Head of caudate nucleus (tissue), 42 donors: ENCODE measurements around the gene HNRNPCL2.
"Not testable (repeated sequence)": the region's sequence is repeated elsewhere in the genome, so short reads cannot be mapped to it uniquely, and the experiment has no call there.

Source experiments
- DNase-seq, 42 donors: peaks; one replicate each; pipeline versions ENCODE4 v3.0.0 to v3.0.0-alpha.2; 2020 to 2021; ENCODE audit warnings: mixed read lengths in 7 of 42
- intact Hi-C: fragments of 100-400 bp; cut with DNase I; formaldehyde crosslinking; loops from one replicate; pipeline ENCODE4 v1.15.0; 2022

HNRNPCL2 gene

DNA sequence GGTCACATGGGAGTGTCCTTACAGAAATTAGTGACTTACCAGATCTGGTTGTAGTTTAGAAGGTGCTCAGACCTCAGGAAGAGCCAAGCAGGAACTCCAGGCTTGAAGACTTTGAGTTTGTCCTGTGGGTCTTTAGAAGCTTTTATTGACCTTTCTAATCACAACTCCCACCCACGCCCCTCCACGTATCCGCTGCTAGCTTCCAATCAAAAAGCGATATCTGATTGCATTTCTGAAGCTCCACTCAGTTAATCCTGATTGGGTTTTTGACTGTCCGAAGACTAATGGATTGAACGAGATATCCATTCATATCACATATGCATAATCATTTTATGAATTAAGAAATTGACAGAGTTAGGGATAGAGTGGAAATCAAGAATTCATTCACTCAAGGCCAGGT lies at the start of gene HNRNPCL2:
Gene HNRNPCL2, minus strand, starts transcription at position 101 of the 400 bp plus-strand sequence. CDS start 454 bp downstream, outside the sequence.
- DNase-seq, intact Hi-C loops: not testable (repeated sequence)

DNA sequence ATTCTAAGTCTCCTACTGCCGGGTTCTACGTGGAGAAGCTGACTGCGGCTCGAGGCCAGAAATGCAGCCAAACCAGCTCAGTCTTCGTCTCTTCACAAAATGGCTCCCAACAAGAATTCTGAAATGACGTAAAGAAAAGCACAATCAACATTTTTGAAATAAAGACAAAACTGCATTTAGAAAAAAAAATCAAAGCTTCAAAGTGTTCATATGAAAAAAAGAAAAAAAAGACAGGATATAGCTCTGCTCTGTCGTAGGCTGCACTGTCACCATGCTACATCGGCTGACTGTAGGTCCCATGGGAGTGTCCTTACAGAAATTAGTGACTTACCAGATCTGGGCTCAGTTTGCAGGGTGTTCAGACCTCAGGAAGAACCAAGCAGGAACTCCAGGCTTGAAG lies 48.9 kb upstream of the HNRNPCL2 start, which contains the start of gene HNRNPCL4:
Gene HNRNPCL4, minus strand, starts transcription at position 101 of the 400 bp plus-strand sequence. CDS start 164 bp downstream, outside the sequence.
- DNase-seq, intact Hi-C loops: not testable (repeated sequence)

DNA sequence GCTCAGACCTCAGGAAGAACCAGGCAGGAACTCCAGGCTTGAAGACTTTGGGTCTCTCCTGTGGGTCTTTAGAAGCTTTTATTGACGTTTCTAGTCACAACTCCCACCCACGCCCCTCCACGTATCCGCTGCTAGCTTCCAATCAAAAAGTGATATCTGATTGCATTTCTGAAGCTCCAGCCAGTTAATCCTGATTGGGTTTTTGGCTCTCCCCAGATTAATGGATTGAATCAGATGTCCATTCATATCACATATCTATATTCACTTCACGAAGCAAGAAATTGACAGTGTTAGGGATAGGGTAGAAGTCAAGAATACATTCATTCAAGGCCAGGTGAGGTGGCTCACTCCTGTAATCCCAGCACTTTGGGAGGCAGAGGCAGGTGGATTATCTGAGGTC lies 39.3 kb upstream of the HNRNPCL2 start, which contains the start of gene PRAMEF26:
Gene PRAMEF26, minus strand, starts transcription at position 101 of the 400 bp plus-strand sequence. CDS start 2,914 bp downstream, outside the sequence.
- intact Hi-C loops: not testable (repeated sequence)

DNA sequence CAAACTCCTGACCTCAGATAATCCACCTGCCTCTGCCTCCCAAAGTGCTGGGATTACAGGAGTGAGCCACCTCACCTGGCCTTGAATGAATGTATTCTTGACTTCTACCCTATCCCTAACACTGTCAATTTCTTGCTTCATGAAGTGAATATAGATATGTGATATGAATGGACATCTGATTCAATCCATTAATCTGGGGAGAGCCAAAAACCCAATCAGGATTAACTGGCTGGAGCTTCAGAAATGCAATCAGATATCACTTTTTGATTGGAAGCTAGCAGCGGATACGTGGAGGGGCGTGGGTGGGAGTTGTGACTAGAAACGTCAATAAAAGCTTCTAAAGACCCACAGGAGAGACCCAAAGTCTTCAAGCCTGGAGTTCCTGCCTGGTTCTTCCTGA lies 46.2 kb downstream of the HNRNPCL2 start, which contains the start of gene PRAMEF25:
Gene PRAMEF25, plus strand, starts transcription at position 301 of the 400 bp plus-strand sequence. CDS start 2,920 bp downstream, outside the sequence.
- DNase-seq, intact Hi-C loops: not testable (repeated sequence)

More for the DNA sequence above, 39.3 kb upstream of the HNRNPCL2 start, which contains the start of gene PRAMEF26:
- not testable (repeated sequence) for DNase-seq
